ENCODE results near the gene MICU1. TPM values are rescaled to one million over a fixed set of nuclear protein-coding genes. Genes with fewer than 3 reads are reported as not detected.
"Not testable (repeated sequence)": the region's sequence is repeated elsewhere in the genome, so short reads cannot be mapped to it uniquely, and the experiment has no call there.

The MICU1 gene
- polyA plus RNA-seq, 1 of the 3 experiments (the other 2 are of a cell fraction), result 24.6 TPM

DNA sequence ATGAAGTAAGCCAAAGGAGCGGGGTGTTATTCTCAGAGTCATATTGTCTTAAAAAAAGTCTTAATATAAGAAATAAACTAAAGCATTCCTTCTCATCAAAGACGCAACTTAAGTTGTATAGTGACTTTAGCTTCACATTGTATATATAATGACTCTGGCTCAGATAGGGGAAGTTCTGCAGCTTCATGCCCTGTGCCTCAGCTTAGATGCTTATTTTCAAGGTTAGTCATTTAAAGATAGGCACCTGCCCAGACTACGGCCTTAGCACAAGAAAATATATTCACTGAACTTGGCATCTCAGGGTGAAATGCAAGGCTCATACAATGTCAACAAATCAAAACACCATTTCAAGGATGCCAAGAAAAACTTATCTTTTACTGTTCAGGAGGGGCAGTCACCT lies 218.4 kb downstream of the MICU1 start:
- Histone ChIP-seq H3K4me2 (no peak overlapping the region), H3K4me1 (ENCODE audit: control insufficient read depth in 1 of 2, insufficient read depth in 2 of 2, low read depth in 1 of 2, low read length in 1 of 2) (no peaks in the 10 kb centered on the region), H3K27ac (ENCODE audit: low read depth in 2 of 2, low read length in 1 of 2) (no peak overlapping the region), H3K9ac (no peak overlapping the region), H3K36me3 (replicated peaks in 1 of 2; ENCODE audit: control insufficient read depth in 1 of 2, insufficient read depth in 2 of 2, low read length in 1 of 2) (no peaks in the 10 kb centered on the region), H3F3A (replicated peaks; ENCODE audit: insufficient read depth) (peaks cover 3% of the 10 kb centered on the region), H3K79me2 (ENCODE audit: insufficient read depth) (no peaks in the 10 kb centered on the region), H3K4me3 (ENCODE audit: low read depth in 2 of 2, low read length in 1 of 2) (no peak overlapping the region), H3K9me2 (no peaks in the 10 kb centered on the region), H3K9me3 (no peaks in the 10 kb centered on the region), H3K27me3 (ENCODE audit: insufficient read depth) (no peaks in the 10 kb centered on the region), H4K20me1 (ENCODE audit: insufficient read depth) (no peaks in the 10 kb centered on the region), H2AFZ (ENCODE audit: low read depth) (no peak overlapping the region)
- no peak for DNase-seq
- ChIA-PET POLR2A (no interaction called here), CTCF (no interaction called here)
- TF ChIP-seq, protein P1, sequence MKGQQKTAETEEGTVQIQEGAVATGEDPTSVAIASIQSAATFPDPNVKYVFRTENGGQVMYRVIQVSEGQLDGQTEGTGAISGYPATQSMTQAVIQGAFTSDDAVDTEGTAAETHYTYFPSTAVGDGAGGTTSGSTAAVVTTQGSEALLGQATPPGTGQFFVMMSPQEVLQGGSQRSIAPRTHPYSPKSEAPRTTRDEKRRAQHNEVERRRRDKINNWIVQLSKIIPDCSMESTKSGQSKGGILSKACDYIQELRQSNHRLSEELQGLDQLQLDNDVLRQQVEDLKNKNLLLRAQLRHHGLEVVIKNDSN (IDR thresholded peaks at IDR 0.05; ENCODE audit: borderline replicate concordance, low read depth), result no peak
- TF ChIP-seq CHD2 (IDR thresholded peaks at IDR 0.05; ENCODE audit: low read length, partially characterized antibody), result no peak
- no peak for TF ChIP-seq POLR2AphosphoS5 (IDR thresholded peaks at IDR 0.05; ENCODE audit: low read depth, low read length)
- TF ChIP-seq USF2 (IDR thresholded peaks at IDR 0.05; ENCODE audit: borderline replicate concordance, low read depth, low read length), result no peak
- TF ChIP-seq TEAD4 (IDR thresholded peaks at IDR 0.05; ENCODE audit: borderline replicate concordance, insufficient read depth), result no peak
- TF ChIP-seq RXRA (IDR thresholded peaks at IDR 0.05; ENCODE audit: borderline replicate concordance, low read depth), result no peak
- WGBS (ENCODE audit: low lambda C conversion rate), result 95% methylated on average over 3 of the region's 3 CpGs

DNA sequence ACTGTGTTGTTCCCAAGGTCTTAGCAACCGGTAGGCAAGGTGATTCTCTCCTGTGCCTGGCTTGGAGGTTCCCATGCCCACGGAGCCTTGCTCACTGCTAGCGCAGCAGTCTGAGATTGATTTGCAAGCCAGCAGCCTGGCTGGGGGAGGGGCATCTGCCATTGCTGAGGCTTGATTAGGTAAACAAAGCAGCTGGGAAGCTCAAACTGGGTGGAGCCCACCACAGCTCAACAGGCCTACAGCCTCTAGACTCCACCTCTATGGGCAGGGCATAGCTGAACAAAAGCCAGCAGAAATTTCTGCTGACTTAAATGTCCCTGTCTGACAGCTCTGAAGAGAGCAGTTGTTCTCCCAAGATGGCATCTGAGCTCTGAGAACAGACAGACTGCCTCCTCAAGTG lies 230.3 kb downstream of the MICU1 start:
- H3K36me3 ChIP-seq (replicated peaks in 1 of 2; ENCODE audit: control insufficient read depth in 1 of 2, insufficient read depth in 2 of 2, low read length in 1 of 2); H3K9ac ChIP-seq; DNase-seq; H3K27ac ChIP-seq (ENCODE audit: low read depth in 2 of 2, low read length in 1 of 2); H3K4me3 ChIP-seq (ENCODE audit: low read depth in 2 of 2, low read length in 1 of 2); H3K79me2 ChIP-seq (ENCODE audit: insufficient read depth); H3K27me3 ChIP-seq (ENCODE audit: insufficient read depth); H2AFZ ChIP-seq (ENCODE audit: low read depth); H3K4me2 ChIP-seq; H3F3A ChIP-seq (replicated peaks; ENCODE audit: insufficient read depth); H3K9me2 ChIP-seq; POLR2A ChIA-PET; H3K4me1 ChIP-seq (ENCODE audit: control insufficient read depth in 1 of 2, insufficient read depth in 2 of 2, low read depth in 1 of 2, low read length in 1 of 2); H4K20me1 ChIP-seq (ENCODE audit: insufficient read depth); H3K9me3 ChIP-seq: not testable (repeated sequence)
- WGBS (ENCODE audit: low lambda C conversion rate), result no CpG with 5 or more reads among the region's 3 CpGs
- CTCF ChIA-PET, result interaction anchor here (0.6 to 1.2 kb wide), 2 partner anchors 171 to 439 kb away, joined by 3 to 4 read pairs; no protein-coding TSS in a partner anchor

DNA sequence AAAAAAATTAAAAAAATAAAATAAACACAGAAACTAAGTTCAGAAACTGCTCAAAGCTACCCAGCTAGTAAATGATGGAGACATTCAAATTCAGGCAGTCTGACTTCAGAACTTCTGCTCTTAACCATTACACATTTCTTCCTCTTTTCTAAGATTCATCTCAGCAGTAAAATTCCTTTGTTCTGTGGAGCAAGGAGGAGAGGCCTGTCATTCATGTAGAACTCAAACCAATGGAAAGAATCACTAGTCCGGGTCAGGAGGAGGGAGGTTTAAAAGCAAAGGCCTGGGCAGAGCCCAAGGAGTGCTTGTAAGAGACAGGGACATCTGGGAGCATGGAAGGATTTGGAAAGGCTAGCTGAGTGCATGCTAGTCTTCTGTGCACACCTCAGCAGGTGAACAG lies 233.3 kb downstream of the MICU1 start:
- no peak overlapping the region for H3K27ac ChIP-seq (ENCODE audit: low read depth in 2 of 2, low read length in 1 of 2)
- 68% methylated on average over 1 of the region's 1 CpG for WGBS (ENCODE audit: low lambda C conversion rate)
- no peaks in the 10 kb centered on the region for H3K9me3 ChIP-seq
- H3K9ac ChIP-seq, result no peak overlapping the region
- no peaks in the 10 kb centered on the region for H3K9me2 ChIP-seq
- no peaks in the 10 kb centered on the region for H3K27me3 ChIP-seq (ENCODE audit: insufficient read depth)
- H4K20me1 ChIP-seq (ENCODE audit: insufficient read depth), result no peaks in the 10 kb centered on the region
- DNase-seq, result no peak
- H3K79me2 ChIP-seq (ENCODE audit: insufficient read depth), result no peaks in the 10 kb centered on the region
- no peaks in the 10 kb centered on the region for H3F3A ChIP-seq (replicated peaks; ENCODE audit: insufficient read depth)
- H3K36me3 ChIP-seq (replicated peaks in 1 of 2; ENCODE audit: control insufficient read depth in 1 of 2, insufficient read depth in 2 of 2, low read length in 1 of 2), result peaks cover 0 to 6% of the 10 kb centered on the region in 2 experiments
- H3K4me2 ChIP-seq, result no peak overlapping the region
- no peak overlapping the region for H2AFZ ChIP-seq (ENCODE audit: low read depth)
- CTCF ChIA-PET, result interaction anchor here (0.6 kb wide), 2 partner anchors 13 to 254 kb away, joined by 3 to 4 read pairs; no protein-coding TSS in a partner anchor
- H3K4me1 ChIP-seq (ENCODE audit: control insufficient read depth in 1 of 2, insufficient read depth in 2 of 2, low read depth in 1 of 2, low read length in 1 of 2), result no peaks in the 10 kb centered on the region
- POLR2A ChIA-PET, result no interaction called here
- no peak overlapping the region for H3K4me3 ChIP-seq (ENCODE audit: low read depth in 2 of 2, low read length in 1 of 2)
- TF ChIP-seq REST (IDR thresholded peaks at IDR 0.05; ENCODE audit: low read depth, low read length) (no peak), TCF12 (IDR thresholded peaks at IDR 0.05) (no peak), CTCF (IDR thresholded peaks at IDR 0.05) (no peak), YY1 (IDR thresholded peaks at IDR 0.05; ENCODE audit: low read depth) (no peak), SMC3 (IDR thresholded peaks at IDR 0.05; ENCODE audit: low read depth, low read length) (no peak), RCOR1 (IDR thresholded peaks at IDR 0.05; ENCODE audit: low read length) (no peak), NFIC (IDR thresholded peaks at IDR 0.05; ENCODE audit: borderline replicate concordance) (no peak), JUND (IDR thresholded peaks at IDR 0.05) (no peak), EZH2phosphoT487 (IDR thresholded peaks at IDR 0.05; ENCODE audit: borderline replicate concordance, low read depth) (no peak), CHD2 (IDR thresholded peaks at IDR 0.05; ENCODE audit: low read length, partially characterized antibody) (no peak), SIN3A (IDR thresholded peaks at IDR 0.05; ENCODE audit: borderline replicate concordance, low read depth, low read length) (no peak)
